HEK293T (cell line): ENCODE results near the gene CCND2.

Experiments
- BHLHE40 ChIP-seq: fragments of 450-650 bp; IDR thresholded peaks from 2 replicates; pipeline ENCODE4 v1.6.1; 2016; ENCODE audit warnings: mild to moderate bottlenecking, moderate library complexity, borderline replicate concordance
- CTBP1 ChIP-seq: fragments of 450-650 bp; IDR thresholded peaks from 2 replicates; pipeline ENCODE4 v1.6.1; 2016; ENCODE audit warnings: borderline replicate concordance
- ELF4 ChIP-seq: fragments of 450-650 bp; IDR thresholded peaks from 2 replicates; pipeline ENCODE4 v1.6.1; 2017; ENCODE audit warnings: antibody characterized with exemption
- FOXK2 ChIP-seq: fragments of 450-650 bp; IDR thresholded peaks from 2 replicates; pipeline ENCODE4 v1.6.1; 2016; ENCODE audit warnings: mild to moderate bottlenecking
- FOXM1 ChIP-seq: fragments of 450-650 bp; IDR thresholded peaks from 2 replicates; pipeline ENCODE4 v1.6.1; 2017; ENCODE audit warnings: mild to moderate bottlenecking, borderline replicate concordance
- SUZ12 ChIP-seq: fragments of 450-650 bp; IDR thresholded peaks from 2 replicates; pipeline ENCODE4 v1.6.1; 2016; ENCODE audit warnings: mild to moderate bottlenecking

DNA sequence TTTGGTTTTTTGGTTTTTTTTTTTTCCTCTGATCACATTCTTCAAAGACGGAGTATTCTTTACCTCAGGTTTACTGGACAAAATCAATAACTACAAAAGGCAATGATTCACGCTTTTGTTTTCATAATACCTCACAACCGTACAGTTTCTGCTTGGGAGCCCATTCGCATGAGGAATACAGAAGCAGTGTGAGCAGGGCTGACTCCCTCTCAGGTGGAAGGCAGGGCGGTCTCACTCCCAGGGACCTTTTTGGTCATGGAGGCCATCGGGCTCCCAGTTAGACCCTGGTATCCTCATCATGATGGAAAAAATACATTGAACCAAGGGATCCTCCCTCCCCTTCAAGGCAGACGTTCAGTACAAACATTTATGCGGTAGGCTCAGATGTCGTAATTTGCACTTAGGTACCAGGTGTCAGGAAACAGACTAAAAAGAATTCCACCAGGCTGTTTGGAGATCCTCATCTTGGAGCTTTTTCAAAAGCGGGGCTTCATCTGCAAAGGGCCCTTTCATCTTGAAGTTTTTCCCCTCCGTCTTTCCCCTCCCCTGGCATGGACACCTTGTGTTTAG lies 28.5 kb downstream of the CCND2 start:
- no peak for TF ChIP-seq FOXK2
- no peak for TF ChIP-seq BHLHE40
- no peak for TF ChIP-seq CTBP1
- TF ChIP-seq FOXM1: no peak
- TF ChIP-seq SUZ12: no peak
- TF ChIP-seq ELF4: no peak
